Fibroblast of the aortic adventitia (primary cell): ENCODE measurements around the gene CLEC18B. TPM values are rescaled to one million over a fixed set of nuclear protein-coding genes. Genes with fewer than 3 reads are reported as not detected.
A peak's percentile ranks its signal among the peaks of the same experiment; 100 is the strongest.
"Not testable (repeated sequence)": the region's sequence is repeated elsewhere in the genome, so short reads cannot be mapped to it uniquely, and the experiment has no call there.

ENCODE experiments used
- DNase-seq: peaks from one replicate; pipeline ENCODE4 v3.0.0-alpha.2; 2010; ENCODE audit warnings: low read depth
- H3K4me3 ChIP-seq: 2 replicates; pipeline ENCODE4 v1.5.1; 2011; ENCODE audit warnings: low read depth, mild to moderate bottlenecking, control low read depth, low read length, moderate library complexity
- total RNA-seq: library from RNA; depleted of rRNA; stranded (reverse); fragments of >200 nt; gene quantifications from 2 replicates; pipeline ENCODE4 v1.2.3, GENCODE V29; 2012; ENCODE audit warnings: low replicate concordance

CLEC18B gene
- total RNA-seq, 1 donor: not detected

DNA sequence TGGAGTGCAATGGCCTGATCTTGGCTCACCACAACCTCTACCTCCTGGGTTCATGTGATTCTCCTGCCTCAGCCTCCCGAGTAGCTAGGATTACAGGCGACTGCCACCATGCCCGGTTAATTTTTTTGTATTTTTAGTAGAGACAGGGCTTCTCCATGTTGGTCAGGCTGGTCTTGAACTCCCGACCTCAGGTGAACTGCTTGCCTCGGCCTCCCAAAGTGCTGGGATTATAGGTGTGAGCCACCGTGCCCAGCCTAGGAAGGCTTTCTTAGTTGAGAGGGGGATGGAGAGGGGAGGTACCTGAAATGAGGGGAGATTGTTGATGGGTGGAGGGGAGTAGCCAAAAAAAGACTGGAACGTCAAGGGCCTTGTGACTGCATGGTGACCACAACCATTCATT is 7.4 kb downstream of the CLEC18B start:
- H3K4me3 ChIP-seq, DNase-seq: not testable (repeated sequence)

DNA sequence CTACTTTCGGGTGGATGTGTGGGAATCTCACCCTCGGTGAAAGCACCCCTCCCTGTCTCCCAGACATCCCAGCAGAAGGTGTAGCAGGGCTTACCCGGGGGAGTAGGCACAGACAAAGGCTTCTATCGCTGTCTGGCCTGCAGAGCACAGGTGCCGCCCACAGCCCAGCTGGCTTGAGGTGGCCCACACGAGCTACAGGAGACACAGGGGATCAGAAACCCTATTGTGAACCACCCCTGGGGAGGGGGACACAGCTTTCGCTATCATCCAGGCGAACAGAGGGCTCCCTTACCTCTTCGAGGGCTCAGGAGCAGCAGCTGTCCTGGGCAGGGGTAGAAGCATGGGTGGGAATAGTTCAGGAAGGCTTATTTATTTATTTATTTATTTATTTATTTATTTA is 7.8 kb downstream of the CLEC18B start:
- not testable (repeated sequence) for H3K4me3 ChIP-seq, DNase-seq

DNA sequence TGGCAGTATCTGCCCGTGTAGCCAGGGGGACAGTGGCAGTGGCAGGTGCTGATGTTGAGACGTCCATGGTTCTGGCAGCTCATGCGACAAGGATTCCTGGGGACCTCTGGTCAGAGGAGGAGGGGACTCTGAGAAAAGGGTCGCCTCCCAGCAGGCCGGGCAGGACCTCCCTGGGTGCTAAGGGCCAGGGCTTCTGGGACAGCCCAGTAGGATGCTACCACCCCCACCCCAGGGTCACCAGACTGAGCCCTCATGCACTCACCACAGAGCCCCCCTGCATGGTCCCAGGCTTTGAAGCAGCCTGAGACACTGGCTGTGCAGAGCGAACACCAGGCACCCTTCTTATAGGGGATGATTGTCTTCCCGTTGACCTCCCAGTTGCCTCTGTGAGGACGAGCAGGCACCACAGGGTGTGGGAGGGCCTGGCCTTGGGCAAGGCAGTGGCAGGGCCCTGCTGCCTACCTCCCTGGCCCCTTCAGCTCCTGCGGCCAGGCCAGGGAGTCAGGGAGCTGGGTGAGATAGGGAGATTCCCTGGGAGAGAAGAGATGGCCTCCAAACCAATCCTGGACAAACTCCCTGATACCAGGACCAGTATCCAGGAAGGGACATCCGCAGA is 8.4 kb downstream of the CLEC18B start:
- H3K4me3 ChIP-seq: not testable (repeated sequence)

DNA sequence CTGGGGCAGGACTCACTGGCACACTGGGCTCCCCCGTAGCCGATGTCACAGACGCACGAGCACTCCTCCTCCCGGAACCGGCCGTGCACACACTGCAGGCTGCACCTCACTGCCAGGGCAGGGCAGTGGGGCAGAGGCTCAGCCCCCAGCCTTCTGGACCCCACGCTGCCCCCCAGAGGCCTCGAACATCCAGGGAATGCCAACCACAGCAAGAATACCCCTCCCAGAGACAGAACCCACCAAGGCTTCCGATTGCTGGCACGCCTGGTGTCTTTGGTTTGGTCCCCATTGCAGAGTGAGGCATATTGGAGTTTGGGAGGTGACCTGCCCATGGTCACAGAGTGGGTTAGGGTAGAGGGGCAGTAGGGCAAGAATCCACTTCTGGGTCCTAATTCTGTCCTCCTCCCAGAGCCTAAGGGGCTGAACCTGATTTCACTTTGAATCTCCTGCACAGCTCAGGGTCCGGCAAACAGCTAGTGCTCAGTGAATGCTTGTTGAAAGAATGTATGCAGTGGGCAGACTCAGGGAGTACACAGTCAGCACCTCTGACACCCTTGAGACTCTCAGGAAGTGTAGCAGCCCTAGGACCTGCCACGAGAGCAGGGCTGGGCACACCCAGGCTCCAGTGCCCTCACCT is 9.0 kb downstream of the CLEC18B start:
- not testable (repeated sequence) for DNase-seq, H3K4me3 ChIP-seq

More for the DNA sequence above, 8.4 kb downstream of the CLEC18B start:
- DNase-seq: not testable (repeated sequence)

DNA sequence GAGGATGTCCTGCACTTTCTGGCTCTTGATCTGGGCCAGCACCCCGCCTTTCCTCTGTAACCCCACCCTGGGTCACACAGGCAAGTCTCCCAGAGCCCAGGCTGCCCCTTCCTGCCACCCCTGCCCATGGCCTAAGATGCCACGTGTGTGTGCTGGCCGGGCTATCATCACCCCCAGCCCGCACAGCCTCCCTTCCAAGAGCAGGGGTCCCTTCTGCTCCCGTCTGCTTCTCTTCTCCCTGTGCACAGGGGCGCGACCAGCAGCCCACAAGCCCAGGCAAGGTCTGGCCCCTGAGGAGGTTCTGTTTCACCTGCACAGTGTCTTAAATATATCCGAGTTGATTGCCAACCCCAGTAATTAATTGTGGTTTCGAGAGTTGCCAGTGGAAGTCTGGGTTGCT is 10.3 kb downstream of the CLEC18B start:
- H3K4me3 ChIP-seq, DNase-seq: not testable (repeated sequence)

DNA sequence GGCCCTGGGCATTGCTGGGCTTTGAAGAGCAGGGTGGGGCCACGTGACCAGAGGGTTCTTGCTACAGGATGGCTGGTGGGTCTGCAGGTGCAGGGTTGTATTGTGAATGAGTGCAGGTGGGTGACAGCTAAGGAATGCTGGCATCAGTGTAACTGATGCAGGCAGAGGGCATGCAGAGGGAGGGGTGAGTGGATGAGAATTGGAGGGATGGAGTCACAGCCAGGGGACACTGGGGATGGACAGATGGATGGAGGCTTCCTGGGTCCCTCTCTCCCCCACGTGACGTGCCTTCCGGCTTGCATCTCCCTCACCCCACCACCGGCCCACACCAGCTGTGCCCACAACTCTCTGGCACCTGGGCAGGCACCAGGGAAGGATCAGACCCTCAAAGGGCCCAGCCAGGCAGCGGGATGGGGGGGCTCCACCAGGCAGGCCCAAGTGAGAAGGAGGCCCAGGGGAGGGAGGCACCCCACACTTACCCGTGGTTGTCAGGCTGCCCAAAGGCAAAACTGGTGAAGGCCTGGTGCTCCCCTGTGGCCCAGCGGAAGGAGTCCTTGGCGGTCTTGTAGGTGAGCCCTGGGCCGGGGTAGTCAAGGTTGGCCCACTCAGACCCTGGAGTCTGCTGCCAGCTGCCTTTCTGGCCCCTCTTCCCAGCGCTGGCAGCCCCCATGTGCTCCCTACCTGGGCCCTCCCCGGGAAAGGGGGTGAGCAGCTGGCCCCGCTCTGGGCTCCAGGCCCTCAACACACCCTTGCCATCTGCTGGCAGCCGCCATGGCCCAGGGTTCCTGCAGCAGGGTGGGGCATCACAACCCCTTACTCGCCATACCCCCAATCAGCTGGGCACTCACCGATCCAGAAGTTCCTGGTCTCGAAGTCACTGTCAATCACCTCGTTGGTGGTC is 11.0 kb downstream of the CLEC18B start:
- not testable (repeated sequence) for H3K4me3 ChIP-seq, DNase-seq

DNA sequence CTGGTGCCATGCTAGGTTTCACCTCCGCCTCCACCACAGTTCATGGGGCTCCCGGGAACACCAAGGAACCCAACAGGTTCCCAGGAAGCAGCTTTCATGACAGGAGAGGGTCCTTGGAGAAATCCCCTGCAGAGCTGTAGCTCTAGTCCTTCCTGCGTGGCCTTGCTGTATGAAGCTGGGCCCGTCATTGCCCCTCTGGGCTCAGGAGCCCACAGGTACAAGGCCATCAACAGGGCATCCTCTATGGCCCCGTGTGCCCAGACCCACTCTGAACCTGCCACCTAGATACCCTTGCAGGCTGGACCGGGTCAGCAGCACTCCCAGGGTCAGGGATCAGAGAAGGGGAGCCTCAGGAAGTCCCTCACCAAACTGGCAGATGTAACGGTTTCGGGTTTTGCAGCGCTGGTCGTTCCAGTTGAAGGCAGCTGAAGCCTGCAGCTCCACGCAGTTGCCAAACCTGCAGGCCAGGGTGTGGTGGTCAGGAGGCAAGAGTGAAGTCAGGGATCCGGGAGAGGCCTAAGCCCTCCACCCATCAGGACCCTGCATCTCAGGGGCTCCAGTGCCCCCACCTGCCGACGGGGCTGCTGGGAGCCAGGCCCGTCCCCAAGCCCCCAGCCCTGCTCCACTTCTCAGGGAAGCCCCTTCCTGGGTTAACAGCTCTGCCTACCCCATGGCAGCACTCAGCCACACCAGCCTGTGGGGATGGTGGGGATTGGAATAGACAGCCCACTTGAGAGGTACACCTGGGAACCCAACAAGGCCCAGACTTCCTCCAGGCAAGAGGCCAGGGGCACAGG is 11.9 kb downstream of the CLEC18B start:
- DNase-seq, H3K4me3 ChIP-seq: not testable (repeated sequence)

DNA sequence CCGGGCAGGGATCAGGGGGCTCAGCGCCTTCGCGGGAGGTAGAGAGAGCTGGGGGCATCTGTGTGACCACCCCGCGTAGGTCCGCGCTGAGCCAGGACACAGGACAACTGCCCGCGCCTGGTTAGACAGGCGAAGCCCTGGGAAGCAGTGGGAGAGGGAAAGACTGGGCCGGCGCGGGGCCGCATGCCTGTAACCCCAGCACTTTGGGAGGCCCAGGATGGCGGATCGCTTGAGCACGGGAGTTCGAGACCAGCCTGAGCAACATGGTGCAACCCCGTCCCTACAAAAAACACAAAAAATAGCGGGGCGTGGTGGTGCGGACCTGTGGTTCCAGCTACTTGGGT is 13.9 kb downstream of the CLEC18B start:
- peak overlapping the region; percentile 50 for H3K4me3 ChIP-seq
- peak; percentile 17 for DNase-seq

DNA sequence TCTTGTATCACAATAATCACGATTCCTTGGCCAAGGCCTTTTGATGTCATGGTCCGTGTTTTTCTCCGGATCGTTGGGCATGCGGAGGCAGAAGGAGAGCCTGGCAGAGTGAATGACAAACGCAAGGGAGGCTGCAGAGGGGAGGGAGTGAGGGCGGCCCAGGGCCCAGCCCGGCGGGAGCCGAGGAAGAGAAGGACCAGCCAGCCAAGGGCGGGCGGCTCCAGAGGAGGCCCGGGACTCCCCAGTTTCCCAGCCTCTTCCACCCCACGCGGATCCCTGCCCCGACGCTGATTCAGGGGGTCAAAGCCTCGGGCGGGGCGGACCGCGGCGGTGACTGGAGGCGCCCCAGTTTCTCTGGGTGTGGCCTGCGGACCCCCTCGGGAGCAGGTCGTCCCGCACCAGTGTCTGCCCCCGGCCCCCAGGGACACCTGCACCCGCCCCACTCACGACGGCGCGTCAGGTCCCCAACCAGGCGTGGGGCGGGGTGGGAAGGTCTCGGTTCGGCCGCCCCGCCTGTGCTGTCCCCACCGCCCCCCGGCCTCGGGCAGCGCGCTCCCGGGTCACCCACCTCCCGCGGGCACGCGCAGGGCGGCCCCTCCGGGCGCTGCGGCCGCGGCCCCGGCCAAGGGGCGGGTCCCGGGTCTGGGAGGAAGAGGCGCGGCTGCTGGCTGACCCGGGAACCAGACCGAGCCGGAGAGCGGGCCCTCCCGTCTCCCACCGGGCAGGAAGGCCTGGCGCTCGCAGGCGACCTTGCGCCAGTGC is 14.5 kb downstream of the CLEC18B start:
- not testable (repeated sequence) for DNase-seq, H3K4me3 ChIP-seq

DNA sequence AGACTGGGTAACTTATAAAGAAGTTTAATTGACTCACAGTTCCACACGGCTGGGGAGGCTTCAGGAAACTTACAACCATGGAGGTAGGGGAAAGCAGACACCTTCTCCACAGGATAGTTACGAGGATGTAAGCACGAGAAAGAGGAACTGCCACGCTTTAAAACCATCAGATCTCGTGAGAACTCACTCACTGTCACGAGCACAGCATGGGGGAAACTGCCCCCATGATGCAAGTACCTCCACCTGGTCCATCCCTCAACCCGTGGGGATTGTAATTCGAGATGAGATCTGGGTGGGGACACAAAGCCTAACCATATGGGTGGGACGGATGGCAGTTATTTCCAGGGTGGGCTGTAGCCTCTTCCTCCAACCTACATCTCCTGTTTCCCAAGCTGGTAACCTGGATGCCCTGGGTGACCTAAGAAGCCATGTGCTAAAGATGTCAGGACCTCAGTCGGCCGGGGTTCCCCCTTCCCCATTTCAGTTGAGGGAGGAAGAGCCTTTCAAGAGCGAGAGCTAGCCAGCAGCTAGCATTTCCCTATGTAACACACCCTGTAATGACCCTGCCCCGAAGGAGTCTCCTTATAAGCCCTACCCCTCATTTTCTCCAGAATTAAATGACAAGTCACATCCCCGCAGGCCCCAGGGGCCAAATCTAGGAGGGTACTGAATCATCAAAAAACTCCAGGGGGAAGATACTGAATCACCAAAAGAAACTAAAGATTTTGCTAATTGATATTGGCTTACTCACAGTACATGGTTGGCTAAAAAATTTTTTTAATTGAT is 16.9 kb downstream of the CLEC18B start:
- H3K4me3 ChIP-seq, DNase-seq: not testable (repeated sequence)

DNA sequence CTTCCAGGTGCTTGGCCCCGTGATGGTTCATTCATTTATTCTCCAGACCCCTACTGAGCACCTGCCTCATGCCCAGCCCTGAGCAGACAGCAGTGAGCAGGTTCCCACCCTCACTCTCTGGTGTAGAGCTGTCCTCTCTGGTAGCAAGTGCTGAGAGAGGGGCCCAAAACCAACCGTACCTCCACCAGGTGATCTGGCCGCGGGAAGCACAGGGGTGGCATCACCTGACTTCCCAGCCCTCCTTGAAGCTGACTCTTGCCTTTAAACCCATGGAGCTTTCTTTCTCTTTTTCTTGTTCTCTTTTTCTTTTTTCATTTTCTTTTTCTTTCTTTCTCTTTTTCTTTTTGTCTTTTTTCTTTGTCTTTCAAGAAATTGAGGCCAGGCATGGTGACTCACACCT is 21.0 kb downstream of the CLEC18B start:
- not testable (repeated sequence) for DNase-seq, H3K4me3 ChIP-seq

DNA sequence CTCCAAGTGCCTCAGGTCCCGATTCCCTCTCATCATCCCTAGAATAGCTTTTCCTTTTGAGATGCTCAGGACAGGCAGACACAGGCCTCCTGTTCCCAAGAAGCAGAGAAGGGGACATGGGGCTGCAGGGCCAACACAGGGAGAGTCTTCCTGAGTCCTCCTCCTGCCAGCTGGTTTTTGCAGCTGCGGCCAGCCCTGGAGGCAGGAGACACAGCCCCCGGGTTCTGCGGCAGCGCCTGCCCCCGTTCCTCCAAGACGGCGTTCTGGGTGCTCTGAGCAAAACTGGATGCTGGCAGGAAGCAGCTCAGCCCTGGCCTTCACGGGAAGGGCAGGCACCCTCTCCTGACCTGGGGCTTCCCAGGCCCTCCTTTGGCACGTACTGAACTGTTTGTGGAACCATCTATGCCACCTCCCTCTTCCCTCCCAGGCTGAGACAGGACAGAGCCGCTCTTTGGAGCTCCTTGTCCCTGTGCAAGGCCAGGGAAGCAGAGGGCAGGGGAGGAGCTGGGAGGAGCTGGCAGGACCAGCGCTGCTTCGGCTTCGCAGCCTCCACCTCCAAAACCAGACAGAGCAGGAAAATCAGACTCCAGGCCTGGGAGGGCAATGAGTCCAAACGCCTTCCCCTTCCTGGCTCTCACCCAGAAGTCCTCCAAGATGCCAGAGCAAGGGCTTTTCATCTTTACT is 22.9 kb downstream of the CLEC18B start:
- not testable (repeated sequence) for H3K4me3 ChIP-seq, DNase-seq

DNA sequence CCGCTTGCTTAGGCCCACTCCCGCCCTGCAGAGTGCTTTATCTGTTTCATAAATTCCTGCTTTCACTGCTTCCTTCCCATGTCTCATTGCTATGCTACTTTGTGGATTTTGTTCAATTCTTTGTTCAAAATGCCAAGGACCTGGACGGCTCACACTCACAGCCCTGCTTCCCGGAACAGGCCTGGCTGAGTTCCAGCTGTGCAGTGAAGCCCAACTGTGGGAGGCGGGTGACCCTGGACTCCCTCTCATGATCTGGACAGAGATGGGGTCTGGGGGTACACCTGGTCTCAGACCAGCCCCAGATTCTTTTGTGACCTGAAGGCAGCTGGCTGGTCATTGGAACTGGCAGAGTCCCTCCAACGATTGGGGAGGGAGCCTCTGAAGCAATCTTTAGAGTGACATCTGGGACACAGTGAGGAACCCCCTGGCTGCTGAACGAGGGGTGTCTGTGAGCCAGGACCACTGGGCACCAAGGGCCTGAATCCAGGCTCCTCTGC is 24.7 kb downstream of the CLEC18B start:
- H3K4me3 ChIP-seq: not testable (repeated sequence)
- DNase-seq: peak; percentile 74

DNA sequence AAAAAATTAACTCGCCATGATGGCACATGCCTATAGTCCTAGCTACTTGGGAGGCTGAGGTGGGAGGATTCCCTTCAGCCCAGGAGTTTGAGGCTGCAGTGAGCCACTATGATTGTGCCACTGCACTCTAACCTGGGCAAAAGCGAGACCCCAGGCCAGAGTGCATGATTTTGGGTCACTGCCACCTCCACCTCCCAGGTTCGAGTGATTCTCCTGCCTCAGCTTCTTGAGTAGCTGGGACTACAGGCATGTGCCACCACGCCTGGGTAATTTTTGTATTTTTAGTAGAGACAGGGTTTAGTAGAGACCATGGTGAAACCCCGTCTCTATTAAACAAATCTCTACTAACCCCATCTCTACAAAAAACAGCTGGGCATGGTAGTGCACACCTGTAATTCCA is 26.7 kb downstream of the CLEC18B start:
- DNase-seq: not testable (repeated sequence)

DNA sequence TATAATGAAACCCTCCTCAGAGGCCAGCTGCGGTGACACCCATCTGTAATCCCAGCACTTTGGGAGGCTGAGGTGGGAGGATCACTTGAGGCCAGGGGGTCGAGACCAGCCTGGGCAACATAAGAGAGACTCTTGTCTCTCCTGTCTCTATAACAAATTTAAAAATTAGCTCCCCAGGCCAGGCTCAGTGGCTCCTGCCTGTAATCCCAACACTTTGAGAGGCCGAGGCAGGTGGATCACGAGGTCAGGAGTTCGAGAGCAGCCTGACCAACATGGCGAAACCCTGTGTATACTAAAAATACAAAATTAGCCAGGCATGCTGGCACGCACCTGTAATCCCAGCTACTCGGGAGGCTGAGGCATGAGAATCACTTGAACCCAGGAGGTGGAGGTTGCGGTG is 27.1 kb downstream of the CLEC18B start:
- H3K4me3 ChIP-seq, DNase-seq: not testable (repeated sequence)

More for the DNA sequence above, 26.7 kb downstream of the CLEC18B start:
- not testable (repeated sequence) for H3K4me3 ChIP-seq

DNA sequence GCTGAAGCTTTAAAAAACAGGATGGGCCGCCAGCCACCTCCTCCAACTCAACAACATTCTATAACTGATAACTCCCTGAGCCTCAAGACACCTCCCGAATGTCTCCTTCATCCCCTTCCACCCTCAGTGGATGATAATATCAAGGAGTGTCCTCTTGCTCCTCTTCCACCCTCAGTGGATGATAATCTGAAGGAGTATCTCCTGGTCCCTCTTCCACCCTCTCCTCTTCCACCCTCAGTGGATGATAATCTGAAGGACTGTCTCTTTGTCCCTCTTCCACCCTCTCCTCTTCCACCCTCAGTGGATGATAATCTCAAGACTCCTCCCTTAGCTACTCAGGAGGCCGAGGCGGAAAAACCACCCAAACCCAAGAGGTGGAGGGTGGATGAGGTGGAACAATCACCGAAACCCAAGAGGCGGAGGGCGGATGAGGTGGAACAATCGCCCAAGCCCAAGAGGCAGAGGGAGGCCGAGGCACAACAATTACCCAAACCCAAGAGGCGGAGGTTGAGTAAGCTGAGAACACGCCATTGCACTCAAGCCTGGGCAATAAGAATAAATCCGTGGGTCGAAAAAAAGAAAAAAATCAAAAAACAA is 29.7 kb downstream of the CLEC18B start:
- DNase-seq, H3K4me3 ChIP-seq: not testable (repeated sequence)
